Mesodermal cell (in vitro differentiated cells): ENCODE measurements around the gene KAZN.

Experiments used
- H3K27ac ChIP-seq: 2 replicates; pipeline ENCODE4 v1.7.0; 2013; ENCODE audit warnings: mild to moderate bottlenecking, low read depth, low read length, moderate library complexity; ENCODE audit not compliant: severe bottlenecking
- H3K36me3 ChIP-seq: 2 replicates; pipeline ENCODE4 v1.7.1; 2013; ENCODE audit warnings: mild to moderate bottlenecking, low read length, moderate library complexity; ENCODE audit not compliant: control insufficient read depth, insufficient read depth
- H3K4me1 ChIP-seq: one replicate; pipeline ENCODE4 v1.7.1; 2013; ENCODE audit warnings: mild to moderate bottlenecking, low read length; ENCODE audit not compliant: insufficient read depth, control insufficient read depth, poor library complexity, severe bottlenecking
- H3K4me3 ChIP-seq: 2 replicates; pipeline ENCODE4 v1.7.0; 2013; ENCODE audit warnings: low read length, control low read depth, mild to moderate bottlenecking; ENCODE audit not compliant: insufficient read depth, poor library complexity, severe bottlenecking; ENCODE audit errors: extremely low read depth
- H3K9me3 ChIP-seq: 2 replicates; pipeline ENCODE4 v1.7.1; 2013; ENCODE audit warnings: mild to moderate bottlenecking, low read length, moderate library complexity; ENCODE audit not compliant: control insufficient read depth
- WGBS, 2 experiments: methylation state at CpG; one replicate each; pipeline ENCODE4 v1.1.5; 2013; ENCODE audit warnings: missing lambda C conversion rate in 2 of 2; ENCODE audit not compliant: insufficient coverage in 2 of 2; 5-methylcytosine and 5-hydroxymethylcytosine counted together

KAZN gene

GRCh38 chr1:14910984-14911721, 312.7 kb downstream of the KAZN start:
- Histone ChIP-seq H3K36me3 (no peaks in the 10 kb centered on the region), H3K9me3 (no peaks in the 10 kb centered on the region), H3K4me1 (no peaks in the 10 kb centered on the region), H3K27ac (no peak overlapping the region), H3K4me3 (no peak overlapping the region)
- 90 to 93% methylated on average over 11 to 12 of the region's 12 CpGs for WGBS, 2 experiments

- H3K4me3 ChIP-seq, result no peak overlapping the region
- WGBS, 2 experiments, result 88 to 94% methylated on average over 6 of the region's 12 CpGs
- no peaks in the 10 kb centered on the region for H3K9me3 ChIP-seq
- no peaks in the 10 kb centered on the region for H3K4me1 ChIP-seq
- H3K36me3 ChIP-seq, result no peaks in the 10 kb centered on the region
- no peak overlapping the region for H3K27ac ChIP-seq
These were observed 314.5 kb downstream of the KAZN start for GRCh38 chr1:14912839-14913481.

- 85 to 96% methylated on average over 10 of the region's 14 CpGs for WGBS, 2 experiments
- Histone ChIP-seq H3K27ac (no peak overlapping the region), H3K4me3 (no peak overlapping the region), H3K4me1 (no peaks in the 10 kb centered on the region), H3K36me3 (no peaks in the 10 kb centered on the region), H3K9me3 (no peaks in the 10 kb centered on the region)
These were observed 315.1 kb downstream of the KAZN start for GRCh38 chr1:14913482-14914177.

GRCh38 chr1:14914351-14914988, 316.0 kb downstream of the KAZN start:
- Histone ChIP-seq H3K36me3 (no peaks in the 10 kb centered on the region), H3K4me3 (no peak overlapping the region), H3K4me1 (no peaks in the 10 kb centered on the region), H3K27ac (no peak overlapping the region), H3K9me3 (no peaks in the 10 kb centered on the region)
- 59 to 78% methylated on average over 4 to 6 of the region's 11 CpGs for WGBS, 2 experiments

- H3K36me3 ChIP-seq, result no peaks in the 10 kb centered on the region
- no peak overlapping the region for H3K4me3 ChIP-seq
- no peak overlapping the region for H3K27ac ChIP-seq
- WGBS, 2 experiments, result 55 to 56% methylated on average over 8 of the region's 9 CpGs
- H3K9me3 ChIP-seq, result no peaks in the 10 kb centered on the region
- no peaks in the 10 kb centered on the region for H3K4me1 ChIP-seq
These were observed 317.0 kb downstream of the KAZN start for GRCh38 chr1:14915356-14916054.

GRCh38 chr1:14919289-14919688, 320.8 kb downstream of the KAZN start:
- no peaks in the 10 kb centered on the region for H3K9me3 ChIP-seq
- WGBS, 2 experiments, result 93 to 94% methylated on average over 10 of the region's 10 CpGs
- no peaks in the 10 kb centered on the region for H3K36me3 ChIP-seq
- no peak overlapping the region for H3K27ac ChIP-seq
- peaks cover 4% of the 10 kb centered on the region for H3K4me1 ChIP-seq
- H3K4me3 ChIP-seq, result no peak overlapping the region

GRCh38 chr1:14919751-14920150, 321.3 kb downstream of the KAZN start:
- H3K4me3 ChIP-seq, result no peak overlapping the region
- no peaks in the 10 kb centered on the region for H3K9me3 ChIP-seq
- 100% methylated on average over 1 of the region's 5 CpGs; no CpG with 5 or more reads in 1 of the 2 experiments for WGBS, 2 experiments
- peaks cover 4% of the 10 kb centered on the region for H3K4me1 ChIP-seq
- no peaks in the 10 kb centered on the region for H3K36me3 ChIP-seq
- no peak overlapping the region for H3K27ac ChIP-seq

GRCh38 chr1:14921057-14921456, 322.6 kb downstream of the KAZN start:
- WGBS, 2 experiments, result 89 to 93% methylated on average over 4 to 6 of the region's 7 CpGs

GRCh38 chr1:14922942-14923726, 324.6 kb downstream of the KAZN start:
- no peak overlapping the region for H3K27ac ChIP-seq
- H3K4me1 ChIP-seq, result peaks cover 17% of the 10 kb centered on the region
- no peak overlapping the region for H3K4me3 ChIP-seq
- no peaks in the 10 kb centered on the region for H3K9me3 ChIP-seq
- no peaks in the 10 kb centered on the region for H3K36me3 ChIP-seq
- 88 to 93% methylated on average over 7 to 8 of the region's 11 CpGs for WGBS, 2 experiments

More at GRCh38 chr1:14921057-14921456, 322.6 kb downstream of the KAZN start:
- Histone ChIP-seq H3K4me1 (peaks cover 11% of the 10 kb centered on the region), H3K36me3 (no peaks in the 10 kb centered on the region), H3K27ac (no peak overlapping the region), H3K4me3 (no peak overlapping the region), H3K9me3 (no peaks in the 10 kb centered on the region)
